ENCODE results near the gene RABGAP1L. TPM values are rescaled to one million over a fixed set of nuclear protein-coding genes. Genes with fewer than 3 reads are reported as not detected.

RABGAP1L gene
- total RNA-seq, 6 experiments from 2014 or later = 11.7 to 23.1 (median 18.5) TPM

- Histone ChIP-seq H3K4me1 (peaks cover 0 to 13% (median 0%) of the 10 kb centered on the region in 4 donors), H3K27me3 (no peaks in the 10 kb centered on the region), H3K9me3 (no peaks in the 10 kb centered on the region), H3K27ac (no peak overlapping the region), H3K4me3 (no peak overlapping the region), H3K36me3 (peaks cover 0 to 3% (median 0%) of the 10 kb centered on the region in 4 donors)
- intact Hi-C loops (cut with DNase I) = no loop called here
- DNase-seq (no peak), ATAC-seq (peak in 2 of 4 donors; percentile 56 to 64)
- WGBS (ENCODE audit: insufficient coverage, low coverage, low lambda C conversion rate, missing lambda C conversion rate) = 42% methylated on average over 3 of the region's 3 CpGs
- TF ChIP-seq POLR2A (IDR thresholded peaks at IDR 0.05) (no peak), CTCF (IDR thresholded peaks at IDR 0.05) (no peak)
Measured at GRCh38 chr1:174217248-174217647, 57.9 kb downstream of the RABGAP1L start.

GRCh38 chr1:174217787-174218574 lies 58.7 kb downstream of the RABGAP1L start:
- Histone ChIP-seq H3K4me1 (peaks cover 0 to 13% (median 0%) of the 10 kb centered on the region in 4 donors), H3K27ac (peak overlapping the region in 2 of 3 donors; percentile 6 to 22), H3K9me3 (no peaks in the 10 kb centered on the region), H3K27me3 (no peaks in the 10 kb centered on the region), H3K4me3 (no peak overlapping the region), H3K36me3 (peaks cover 0 to 3% (median 0%) of the 10 kb centered on the region in 4 donors)
- peak; percentile 79 to 96 (median 87) for ATAC-seq
- 20% methylated on average over 4 of the region's 4 CpGs for WGBS (ENCODE audit: insufficient coverage, low coverage, low lambda C conversion rate, missing lambda C conversion rate)
- no peak for DNase-seq
- TF ChIP-seq POLR2A (IDR thresholded peaks at IDR 0.05) (no peak), CTCF (IDR thresholded peaks at IDR 0.05) (peak; percentile 50 to 66 (median 54))
- intact Hi-C loops (cut with DNase I) = no loop called here

GRCh38 chr1:174218983-174219382 lies 59.7 kb downstream of the RABGAP1L start:
- DNase-seq (no peak), ATAC-seq (no peak)
- TF ChIP-seq POLR2A (IDR thresholded peaks at IDR 0.05) (no peak), CTCF (IDR thresholded peaks at IDR 0.05) (no peak)
- peaks cover 0 to 13% (median 0%) of the 10 kb centered on the region in 4 donors for H3K4me1 ChIP-seq
- peaks cover 0 to 3% (median 0%) of the 10 kb centered on the region in 4 donors for H3K36me3 ChIP-seq
- no peak overlapping the region for H3K27ac ChIP-seq
- intact Hi-C loops (cut with DNase I) = no loop called here
- H3K9me3 ChIP-seq = no peaks in the 10 kb centered on the region
- no peak overlapping the region for H3K4me3 ChIP-seq
- H3K27me3 ChIP-seq = no peaks in the 10 kb centered on the region

GRCh38 chr1:174219606-174220370 lies 60.5 kb downstream of the RABGAP1L start:
- DNase-seq = no peak
- no peak for ATAC-seq
- whole genome bisulfite sequencing (ENCODE audit: insufficient coverage, low coverage, low lambda C conversion rate, missing lambda C conversion rate) = 84% methylated on average over 4 of the region's 4 CpGs
- Histone ChIP-seq H3K4me1 (peaks cover 0 to 13% (median 0%) of the 10 kb centered on the region in 4 donors), H3K9me3 (no peaks in the 10 kb centered on the region), H3K4me3 (no peak overlapping the region), H3K36me3 (peaks cover 0 to 3% (median 0%) of the 10 kb centered on the region in 4 donors), H3K27ac (no peak overlapping the region), H3K27me3 (no peaks in the 10 kb centered on the region)
- TF ChIP-seq POLR2A (IDR thresholded peaks at IDR 0.05) = no peak
- no peak for TF ChIP-seq CTCF (IDR thresholded peaks at IDR 0.05)
- intact Hi-C loops (cut with DNase I) = no loop called here

Data from right lobe of liver (tissue), 6 donors.